HCT116 (cell line): Measurements from ENCODE around the gene DENND1A. TPM values are rescaled to one million over a fixed set of nuclear protein-coding genes. Genes with fewer than 3 reads are reported as not detected.

Source experiments
- ATAC-seq: fragments of 200-7000 bp; cut with Tn5 transposase; 2 replicates; pipeline ENCODE4 v1.9.1; 2020; ENCODE audit warnings: mild to moderate bottlenecking, moderate library complexity
- BruUV-seq: library from RNA; stranded (reverse); fragments of 400-500 nt; replicated peaks from 2 replicates; lab custom pipeline; 2021; lab: Mats Ljungman, UMichigan
- CTCF ChIA-PET: fragments of 300-600 bp; sonication (Branson Sonifier 250); formaldehyde crosslinking; loops from one replicate; lab custom pipeline; 2021; ENCODE audit warnings: antibody characterized with exemption; lab: Charles Lee
- POLR2A ChIA-PET: fragments of 300-600, 350-600 bp; sonication (Branson Sonifier 250); formaldehyde crosslinking; loops from one replicate; lab custom pipeline; 2021; ENCODE audit warnings: antibody characterized with exemption; lab: Charles Lee
- RAD21 ChIA-PET, 2 experiments: fragments of 300-600 bp; sonication (Branson Sonifier 250); formaldehyde crosslinking; loops; one replicate each; lab custom pipeline; 2023; ENCODE audit warnings: low total read pairs in 2 of 2; ENCODE audit not compliant: uncharacterized antibody in 2 of 2, unreplicated experiment in 2 of 2, low non-redundant PET in 1 of 2; lab: Charles Lee
- DNase-seq: peaks from one replicate; pipeline ENCODE4 v3.0.0-alpha.2; 2010; ENCODE audit warnings: low read depth, low spot score
- H2AFZ ChIP-seq: fragments of 200-600 bp; shearing (Covaris generic), sonication (generic); 2 replicates; pipeline ENCODE4 v1.6.1; 2017; ENCODE audit warnings: low read depth, mixed run types, mixed read lengths, antibody characterized with exemption, low read length; ENCODE audit not compliant: poor library complexity, severe bottlenecking
- H3K27ac ChIP-seq: 2 replicates; pipeline ENCODE4 v1.5.1; 2012; ENCODE audit warnings: low read depth, low read length
- H3K27me3 ChIP-seq: fragments of 200-600 bp; sonication (generic); 2 replicates; pipeline ENCODE4 v1.6.1; 2016; ENCODE audit warnings: mixed run types, low read length, mixed read lengths; ENCODE audit not compliant: insufficient read depth
- H3K36me3 ChIP-seq, 2 experiments: fragments of 200-500 bp in 1 of 2; fragments of 200-600 bp in 1 of 2; sonication (Bioruptor generic) in 1 of 2; sonication (generic) in 1 of 2; 2 replicates each; pipeline versions ENCODE4 v1.5.1 to v1.6.1; 2014 to 2016; ENCODE audit warnings: low read length in 2 of 2, inconsistent platforms in 1 of 2, mixed read lengths in 1 of 2, mixed run types in 1 of 2; ENCODE audit not compliant: insufficient read depth in 2 of 2, control insufficient read depth in 1 of 2
- H3K4me1 ChIP-seq, 2 experiments: fragments of 200-600 bp in 1 of 2; sonication (generic) in 1 of 2; 2 replicates each; pipeline versions ENCODE4 v1.5.1 to v1.6.1; 2012 to 2017; ENCODE audit warnings: low read length in 2 of 2, inconsistent platforms in 1 of 2, mild to moderate bottlenecking in 1 of 2, mixed read lengths in 1 of 2, mixed run types in 1 of 2, moderate library complexity in 1 of 2; ENCODE audit not compliant: insufficient read depth in 2 of 2, control insufficient read depth in 1 of 2
- H3K4me2 ChIP-seq: fragments of 200-600 bp; sonication (generic); 2 replicates; pipeline ENCODE4 v1.6.1; 2017; ENCODE audit warnings: mixed run types, low read length, mixed read lengths
- H3K4me3 ChIP-seq, 2 experiments: fragments of 200-600 bp in 1 of 2; sonication (generic) in 1 of 2; replicated peaks in 1 of 2; 2 replicates each; pipeline ENCODE4 v1.5.1; 2011 to 2016; ENCODE audit warnings: low read length in 2 of 2, control low read depth in 1 of 2, low read depth in 1 of 2, mild to moderate bottlenecking in 1 of 2, mixed read lengths in 1 of 2, mixed run types in 1 of 2
- H3K79me2 ChIP-seq: fragments of 200-600 bp; sonication (generic); 2 replicates; pipeline ENCODE4 v1.6.1; 2017; ENCODE audit warnings: mild to moderate bottlenecking, mixed run types, low read length, moderate library complexity, mixed read lengths; ENCODE audit not compliant: insufficient read depth
- H3K9ac ChIP-seq: fragments of 200-600 bp; sonication (generic); 2 replicates; pipeline ENCODE4 v1.6.1; 2016; ENCODE audit warnings: low read length, mixed read lengths
- H3K9me2 ChIP-seq: fragments of 200-600 bp; sonication (generic), shearing (Covaris generic); 2 replicates; pipeline ENCODE4 v1.6.1; 2017; ENCODE audit warnings: mixed run types, mild to moderate bottlenecking, moderate library complexity; ENCODE audit not compliant: insufficient read depth
- H3K9me3 ChIP-seq, 2 experiments: fragments of 200-500 bp in 1 of 2; fragments of 200-600 bp in 1 of 2; sonication (Bioruptor generic) in 1 of 2; sonication (generic) in 1 of 2; 2 replicates each; pipeline ENCODE4 v1.6.1; 2014 to 2017; ENCODE audit warnings: low read length in 2 of 2, mixed read lengths in 2 of 2, inconsistent platforms in 1 of 2, low read depth in 1 of 2, mild to moderate bottlenecking in 1 of 2, mixed run types in 1 of 2, moderate library complexity in 1 of 2; ENCODE audit not compliant: control insufficient read depth in 1 of 2, insufficient read depth in 1 of 2
- H4K20me1 ChIP-seq: fragments of 200-600 bp; sonication (generic), shearing (Covaris generic); 2 replicates; pipeline ENCODE4 v1.6.1; 2017; ENCODE audit warnings: mixed run types, mild to moderate bottlenecking, moderate library complexity; ENCODE audit not compliant: insufficient read depth
- CBX3 ChIP-seq: IDR thresholded peaks from 2 replicates; pipeline ENCODE4 v1.6.1; 2012; ENCODE audit warnings: low read depth
- CEBPB ChIP-seq: IDR thresholded peaks from 2 replicates; pipeline ENCODE4 v1.6.1; 2012; ENCODE audit warnings: low read depth
- EGR1 ChIP-seq: IDR thresholded peaks from 2 replicates; pipeline ENCODE4 v1.6.1; 2012; ENCODE audit warnings: low read depth
- FOSL1 ChIP-seq: IDR thresholded peaks from 2 replicates; pipeline ENCODE4 v1.6.1; 2012; ENCODE audit warnings: low read depth
- RAD21 ChIP-seq: IDR thresholded peaks from 2 replicates; pipeline ENCODE4 v1.6.1; 2012; ENCODE audit warnings: low read depth, mild to moderate bottlenecking
- SIN3A ChIP-seq: IDR thresholded peaks from 2 replicates; pipeline ENCODE4 v1.6.1; 2012; ENCODE audit warnings: low read depth
- SP1 ChIP-seq: IDR thresholded peaks from 2 replicates; pipeline ENCODE4 v1.6.1; 2012; ENCODE audit warnings: low read depth
- TCF7L2 ChIP-seq: IDR thresholded peaks from 2 replicates; pipeline ENCODE4 v1.7.0; 2011; ENCODE audit warnings: borderline replicate concordance, inconsistent platforms; ENCODE audit not compliant: insufficient read depth, insufficient read length; ENCODE audit errors: extremely low read depth
- intact Hi-C: fragments of 100-400 bp; cut with micrococcal nuclease; formaldehyde crosslinking; loops from 2 replicates; pipeline ENCODE4 v1.10.0; 2022
- total RNA-seq: library from RNA; stranded (reverse); gene quantifications from one replicate; pipeline ENCODE4 v1.2.1, GENCODE V29; 2021; ENCODE audit not compliant: unreplicated experiment
- TF ChIP-seq, protein P1 (sequence below): IDR thresholded peaks from 2 replicates; pipeline ENCODE4 v1.6.1; 2011; ENCODE audit warnings: mild to moderate bottlenecking, low read length, moderate library complexity; ENCODE audit not compliant: insufficient replicate concordance; ENCODE audit errors: extremely low read depth
- TF ChIP-seq, protein P2 (sequence below): IDR thresholded peaks from 2 replicates; pipeline ENCODE4 v1.6.1; 2012; ENCODE audit warnings: low read depth

The DENND1A gene
- total RNA-seq, 1 experiment from 2014 or later, result 33.0 TPM

DNA sequence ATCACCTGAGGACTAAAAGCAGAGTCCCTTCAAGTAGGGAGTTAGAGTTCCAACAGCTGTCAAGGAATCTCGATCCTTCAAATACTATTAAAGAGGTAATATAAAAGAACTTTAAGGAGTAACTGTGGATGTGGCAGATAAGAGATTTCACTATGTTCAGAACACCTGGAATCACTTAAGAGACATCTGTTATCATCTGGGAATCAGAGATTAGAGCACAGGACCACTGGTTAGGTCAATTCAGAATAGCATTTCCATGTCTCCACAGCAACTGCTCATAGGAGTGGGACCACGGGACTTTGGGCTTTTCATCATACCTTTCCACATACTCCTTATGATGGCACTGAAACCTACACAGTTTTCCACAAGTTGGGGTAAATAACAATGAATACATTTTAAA lies 216.6 kb downstream of the DENND1A start:
- H3K4me1 ChIP-seq, result no peaks in the 10 kb centered on the region
- no peak overlapping the region for H3K4me2 ChIP-seq
- no peaks in the 10 kb centered on the region for H4K20me1 ChIP-seq
- H3K9ac ChIP-seq, result no peak overlapping the region
- H2AFZ ChIP-seq, result no peak overlapping the region
- H3K27me3 ChIP-seq, result no peaks in the 10 kb centered on the region
- H3K4me3 ChIP-seq, result no peak overlapping the region
- intact Hi-C loops, result no loop called here
- no peak for ATAC-seq
- no TSS peak for BruUV-seq
- no peaks in the 10 kb centered on the region for H3K79me2 ChIP-seq
- CTCF ChIA-PET, result no interaction called here
- TF ChIP-seq CEBPB (no peak), RAD21 (no peak), CBX3 (no peak), SP1 (no peak), EGR1 (no peak), TCF7L2 (no peak), SIN3A (no peak), FOSL1 (no peak)
- TF ChIP-seq, protein P1, sequence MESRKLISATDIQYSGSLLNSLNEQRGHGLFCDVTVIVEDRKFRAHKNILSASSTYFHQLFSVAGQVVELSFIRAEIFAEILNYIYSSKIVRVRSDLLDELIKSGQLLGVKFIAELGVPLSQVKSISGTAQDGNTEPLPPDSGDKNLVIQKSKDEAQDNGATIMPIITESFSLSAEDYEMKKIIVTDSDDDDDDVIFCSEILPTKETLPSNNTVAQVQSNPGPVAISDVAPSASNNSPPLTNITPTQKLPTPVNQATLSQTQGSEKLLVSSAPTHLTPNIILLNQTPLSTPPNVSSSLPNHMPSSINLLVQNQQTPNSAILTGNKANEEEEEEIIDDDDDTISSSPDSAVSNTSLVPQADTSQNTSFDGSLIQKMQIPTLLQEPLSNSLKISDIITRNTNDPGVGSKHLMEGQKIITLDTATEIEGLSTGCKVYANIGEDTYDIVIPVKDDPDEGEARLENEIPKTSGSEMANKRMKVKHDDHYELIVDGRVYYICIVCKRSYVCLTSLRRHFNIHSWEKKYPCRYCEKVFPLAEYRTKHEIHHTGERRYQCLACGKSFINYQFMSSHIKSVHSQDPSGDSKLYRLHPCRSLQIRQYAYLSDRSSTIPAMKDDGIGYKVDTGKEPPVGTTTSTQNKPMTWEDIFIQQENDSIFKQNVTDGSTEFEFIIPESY, result no peak
- TF ChIP-seq, protein P2, sequence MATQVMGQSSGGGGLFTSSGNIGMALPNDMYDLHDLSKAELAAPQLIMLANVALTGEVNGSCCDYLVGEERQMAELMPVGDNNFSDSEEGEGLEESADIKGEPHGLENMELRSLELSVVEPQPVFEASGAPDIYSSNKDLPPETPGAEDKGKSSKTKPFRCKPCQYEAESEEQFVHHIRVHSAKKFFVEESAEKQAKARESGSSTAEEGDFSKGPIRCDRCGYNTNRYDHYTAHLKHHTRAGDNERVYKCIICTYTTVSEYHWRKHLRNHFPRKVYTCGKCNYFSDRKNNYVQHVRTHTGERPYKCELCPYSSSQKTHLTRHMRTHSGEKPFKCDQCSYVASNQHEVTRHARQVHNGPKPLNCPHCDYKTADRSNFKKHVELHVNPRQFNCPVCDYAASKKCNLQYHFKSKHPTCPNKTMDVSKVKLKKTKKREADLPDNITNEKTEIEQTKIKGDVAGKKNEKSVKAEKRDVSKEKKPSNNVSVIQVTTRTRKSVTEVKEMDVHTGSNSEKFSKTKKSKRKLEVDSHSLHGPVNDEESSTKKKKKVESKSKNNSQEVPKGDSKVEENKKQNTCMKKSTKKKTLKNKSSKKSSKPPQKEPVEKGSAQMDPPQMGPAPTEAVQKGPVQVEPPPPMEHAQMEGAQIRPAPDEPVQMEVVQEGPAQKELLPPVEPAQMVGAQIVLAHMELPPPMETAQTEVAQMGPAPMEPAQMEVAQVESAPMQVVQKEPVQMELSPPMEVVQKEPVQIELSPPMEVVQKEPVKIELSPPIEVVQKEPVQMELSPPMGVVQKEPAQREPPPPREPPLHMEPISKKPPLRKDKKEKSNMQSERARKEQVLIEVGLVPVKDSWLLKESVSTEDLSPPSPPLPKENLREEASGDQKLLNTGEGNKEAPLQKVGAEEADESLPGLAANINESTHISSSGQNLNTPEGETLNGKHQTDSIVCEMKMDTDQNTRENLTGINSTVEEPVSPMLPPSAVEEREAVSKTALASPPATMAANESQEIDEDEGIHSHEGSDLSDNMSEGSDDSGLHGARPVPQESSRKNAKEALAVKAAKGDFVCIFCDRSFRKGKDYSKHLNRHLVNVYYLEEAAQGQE, result no peak
- RAD21 ChIA-PET, result no interaction called here
- H3K27ac ChIP-seq, result no peak overlapping the region
- H3K36me3 ChIP-seq, result no peaks in the 10 kb centered on the region
- no peaks in the 10 kb centered on the region for H3K9me3 ChIP-seq
- no peak for DNase-seq
- no peaks in the 10 kb centered on the region for H3K9me2 ChIP-seq
- POLR2A ChIA-PET, result no interaction called here
